Measurements from ENCODE around the gene PPP1R18. TPM values are rescaled to one million over a fixed set of nuclear protein-coding genes. Genes with fewer than 3 reads are reported as not detected.

The PPP1R18 gene
- total RNA-seq, 1 donor from 2014 or later: 305 TPM

DNA sequence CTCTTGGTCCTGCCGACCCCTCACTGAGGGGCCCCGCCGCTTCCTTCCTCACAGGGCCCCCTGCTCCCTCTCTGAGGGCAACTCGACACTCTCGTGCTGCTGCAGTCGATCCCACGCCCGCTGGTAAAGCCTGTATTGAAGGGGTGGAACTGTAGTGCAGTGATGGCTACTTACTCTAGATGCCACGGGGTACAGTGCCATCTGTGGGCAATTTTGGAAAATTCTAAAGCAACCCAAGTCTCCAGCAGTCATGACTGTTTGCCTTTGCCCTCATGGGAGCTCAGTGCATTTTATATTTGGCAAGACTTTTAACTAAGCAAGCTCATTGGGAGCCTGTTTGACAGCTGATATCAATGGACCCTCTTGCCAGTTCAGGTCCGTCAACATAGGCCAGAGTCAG, 46.0 kb downstream of the PPP1R18 start:
- intact Hi-C loops (cut with micrococcal nuclease): loop anchor here (10.0 kb wide), 1 partner anchor 1554 kb away; the partner anchor contains the start of genes GPSM3 and PBX2

DNA sequence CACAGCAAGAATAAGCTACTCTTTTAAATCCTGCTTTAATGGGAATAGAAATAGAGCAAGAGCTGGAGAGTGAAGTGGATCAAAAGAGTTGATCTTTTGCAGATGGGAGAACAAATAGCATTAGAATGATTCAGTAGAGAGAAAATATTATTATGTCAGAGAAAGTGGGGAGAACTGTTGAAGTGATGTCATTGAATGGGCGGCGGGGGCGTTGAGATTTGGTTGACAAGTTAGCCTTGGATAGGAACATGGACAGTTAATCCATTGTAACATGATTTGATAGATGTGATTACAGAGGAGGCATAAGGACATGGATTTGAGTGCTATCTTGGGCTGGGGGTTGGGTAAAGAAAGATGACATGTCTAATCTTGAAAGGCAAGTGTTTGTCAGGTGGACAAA, 50.6 kb downstream of the PPP1R18 start:
- intact Hi-C loops (cut with micrococcal nuclease): no loop called here

DNA sequence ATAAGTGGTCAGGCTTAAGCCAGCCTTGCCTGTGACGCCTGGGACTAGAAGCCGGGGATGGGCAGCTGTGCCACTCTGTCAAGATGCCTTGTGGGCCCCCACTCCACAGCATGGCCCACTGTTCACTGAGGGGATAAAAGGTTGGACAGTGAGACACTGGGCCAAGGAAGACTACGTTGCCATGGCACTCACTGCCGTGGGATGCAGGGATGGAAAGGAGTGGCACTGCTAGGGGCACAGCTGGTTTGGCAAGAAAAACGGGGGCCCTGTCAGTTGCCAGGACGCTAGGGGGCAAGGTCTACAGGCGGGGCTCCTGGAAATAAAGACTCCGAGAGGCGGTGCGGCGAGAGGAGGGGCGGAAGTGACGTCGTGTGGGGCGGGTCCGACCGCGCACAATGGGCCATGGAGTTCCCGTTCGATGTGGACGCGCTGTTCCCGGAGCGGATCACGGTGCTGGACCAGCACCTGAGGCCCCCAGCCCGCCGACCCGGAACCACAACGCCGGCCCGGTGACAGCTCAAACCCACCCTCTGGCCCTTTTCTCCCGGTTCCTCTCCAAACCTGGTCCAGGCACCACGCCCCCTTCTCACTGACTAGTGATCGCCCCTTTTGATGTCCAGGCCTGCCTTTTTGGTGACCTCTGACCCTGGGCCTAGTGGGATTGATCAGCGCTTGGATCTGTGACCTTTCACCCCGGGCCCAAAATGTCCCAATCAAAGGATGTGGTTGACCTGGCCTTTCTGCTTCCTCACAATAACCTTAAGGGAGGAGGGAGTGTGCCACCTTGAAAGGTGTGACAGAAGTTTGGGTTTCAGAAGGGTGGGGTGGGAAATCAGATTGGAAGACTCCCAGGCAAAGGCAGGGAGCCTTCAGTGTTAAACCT, 59.7 kb downstream of the PPP1R18 start, which contains the start of gene ATAT1:
ATAT1 (plus strand) TSS at position 391 of the 883 bp plus-strand sequence.
- intact Hi-C loops (cut with micrococcal nuclease): loop anchor here (1.0 to 2.0 kb wide), 8 partner anchors 9 to 104 kb away; partner anchors contain the start of genes ABCF1, C6orf136, DHX16 and GNL1

Other genes starting within 250 kb of the PPP1R18 start
- gene HLA-E, start 197.1 kb downstream of the PPP1R18 start, total RNA-seq: 499 and 512 TPM in 2 replicates
- gene GNL1, start 130.2 kb downstream of the PPP1R18 start, total RNA-seq: 49.4 and 49.7 TPM in 2 replicates
- gene PRR3, start 129.3 kb downstream of the PPP1R18 start, total RNA-seq: 22.1 and 22.7 TPM in 2 replicates
- 103 and 104 TPM in 2 replicates for gene ABCF1, start 115.2 kb downstream of the PPP1R18 start, total RNA-seq
- 95.2 and 100 TPM in 2 replicates for gene PPP1R10, start 69.4 kb downstream of the PPP1R18 start, total RNA-seq
- 37.9 and 39.0 TPM in 2 replicates for gene MRPS18B, start 68.8 kb downstream of the PPP1R18 start, total RNA-seq
- gene ATAT1, start 59.8 kb downstream of the PPP1R18 start, total RNA-seq: 9.2 and 11.3 TPM in 2 replicates
- gene C6orf136, start 39.5 kb downstream of the PPP1R18 start, total RNA-seq: 22.2 and 31.1 TPM in 2 replicates
- gene DHX16, start 13.6 kb downstream of the PPP1R18 start, total RNA-seq: 49.5 and 51.0 TPM in 2 replicates
- 28.2 and 32.3 TPM in 2 replicates for gene NRM, start 4.3 kb upstream of the PPP1R18 start, total RNA-seq
- 80.0 and 93.3 TPM in 2 replicates for gene MDC1, start 30.6 kb upstream of the PPP1R18 start, total RNA-seq
- 905 and 913 TPM in 2 replicates for gene TUBB, start 33.7 kb upstream of the PPP1R18 start, total RNA-seq
- gene FLOT1, start 56.0 kb upstream of the PPP1R18 start, total RNA-seq: 201 and 206 TPM in 2 replicates
- gene IER3, start 57.9 kb upstream of the PPP1R18 start, total RNA-seq: 76.8 and 77.8 TPM in 2 replicates
- 19.5 and 20.1 TPM in 2 replicates for gene DDR1, start 197.9 kb upstream of the PPP1R18 start, total RNA-seq
- gene GTF2H4, start 221.6 kb upstream of the PPP1R18 start, total RNA-seq: 35.9 and 36.0 TPM in 2 replicates
- 39.2 and 47.2 TPM in 2 replicates for gene VARS2, start 227.6 kb upstream of the PPP1R18 start, total RNA-seq
- not detected in 2 replicates for gene SFTA2, start 245.5 kb upstream of the PPP1R18 start, total RNA-seq

All from T-helper 1 cell treated with Interleukin-12 subunit alpha and Interleukin-12 subunit beta and Interleukin-4 antibody, amounts not matched to agents 30 ng/mL and 1 ng/mL, for 36 hours (primary cell).